HepG2 (cell line): ENCODE measurements around the gene PIAS1. TPM values are rescaled to one million over a fixed set of nuclear protein-coding genes. Genes with fewer than 3 reads are reported as not detected.

Source experiments
- FIP1L1 ChIP-seq: fragments of 200-400 bp; formaldehyde crosslinking; IDR thresholded peaks from 2 replicates; pipeline ENCODE4 v1.6.1; 2018; ENCODE audit warnings: low read depth, mild to moderate bottlenecking, low read length, moderate library complexity, borderline replicate concordance; ENCODE audit not compliant: insufficient read depth
- FOXK1 ChIP-seq: sonication (generic); formaldehyde crosslinking; IDR thresholded peaks from 2 replicates; pipeline ENCODE4 v1.4.0; 2020; ENCODE audit warnings: low read depth, missing genetic modification reagents, borderline replicate concordance
- HNRNPL ChIP-seq: fragments of 200-400 bp; formaldehyde crosslinking; IDR thresholded peaks from 2 replicates; pipeline ENCODE4 v1.6.1; 2017; ENCODE audit warnings: mild to moderate bottlenecking, low read depth, low read length
- REXO4 ChIP-seq: sonication (generic); formaldehyde crosslinking; IDR thresholded peaks from 2 replicates; pipeline ENCODE4 v1.8.0; 2022; ENCODE audit warnings: missing genetic modification reagents, mild to moderate bottlenecking, borderline replicate concordance
- XRCC5 ChIP-seq: fragments of 200-400 bp; formaldehyde crosslinking; optimal IDR thresholded peaks from 2 replicates; pipeline ENCODE3; 2017; ENCODE audit warnings: mild to moderate bottlenecking, low read length
- ZNF225 ChIP-seq: sonication (generic); formaldehyde crosslinking; IDR thresholded peaks from 2 replicates; pipeline ENCODE4 v1.4.0; 2020; ENCODE audit warnings: mild to moderate bottlenecking, missing genetic modification reagents
- ZNF367 ChIP-seq: sonication (generic); formaldehyde crosslinking; IDR thresholded peaks from 2 replicates; pipeline ENCODE4 v1.4.0; 2020; ENCODE audit warnings: missing genetic modification reagents, borderline replicate concordance
- ZNF484 ChIP-seq: sonication (generic); formaldehyde crosslinking; IDR thresholded peaks from 2 replicates; pipeline ENCODE4 v1.5.1; 2020; ENCODE audit warnings: mild to moderate bottlenecking, low read depth, missing genetic modification reagents, borderline replicate concordance
- ZNF496 ChIP-seq: sonication (generic); formaldehyde crosslinking; IDR thresholded peaks from 2 replicates; pipeline ENCODE4 v1.8.1; 2023; ENCODE audit warnings: mild to moderate bottlenecking, moderate library complexity, missing genetic modification reagents; ENCODE audit not compliant: insufficient replicate concordance
- polyA plus RNA-seq, 8 experiments: library from polyadenylated mRNA; depleted of rRNA in 3 of 8; stranded (reverse) in 7 of 8; unstranded in 1 of 8; fragments of >200 nt; fragmentation: Illumina TruSeq in 4 of 8; extraction: Trizol in 4 of 8; gene quantifications; 2 replicates each; pipeline versions ENCODE4 v1.2.1 to v1.2.3, GENCODE V29; 2011 to 2016; ENCODE audit warnings: low read depth in 4 of 8, missing spikeins in 1 of 8, mixed read lengths in 1 of 8; ENCODE audit not compliant: insufficient read depth in 1 of 8
- total RNA-seq, 5 experiments: library from RNA; depleted of rRNA; stranded (reverse); fragments of >200 nt; fragmentation: Illumina TruSeq; extraction: Trizol; gene quantifications; 2 replicates each; pipeline ENCODE4 v1.2.3, GENCODE V29; 2016; ENCODE audit warnings: low read depth in 1 of 5
- TF ChIP-seq, protein P1 (sequence below): sonication (generic); formaldehyde crosslinking; conservative IDR thresholded peaks from 2 replicates; pipeline ENCODE4 v1.8.1; 2023; ENCODE audit warnings: missing genetic modification reagents
- TF ChIP-seq, protein P2 (sequence below): sonication (generic); formaldehyde crosslinking; IDR thresholded peaks from 2 replicates; pipeline ENCODE4 v1.5.1; 2020; ENCODE audit warnings: mild to moderate bottlenecking, missing genetic modification reagents, moderate library complexity
- TF ChIP-seq, protein P3 (sequence below): sonication (generic); formaldehyde crosslinking; IDR thresholded peaks from 2 replicates; pipeline ENCODE4 v1.5.0; 2020; ENCODE audit warnings: missing genetic modification reagents
- TF ChIP-seq, protein P4 (sequence below): sonication (generic); formaldehyde crosslinking; IDR thresholded peaks from 2 replicates; pipeline ENCODE4 v1.4.0; 2020; ENCODE audit warnings: mild to moderate bottlenecking, missing genetic modification reagents
- TF ChIP-seq, protein P5 (sequence below): sonication (generic); formaldehyde crosslinking; IDR thresholded peaks from 2 replicates; pipeline ENCODE4 v1.4.0; 2020; ENCODE audit warnings: missing genetic modification reagents
- TF ChIP-seq, protein P6 (sequence below): sonication (generic); formaldehyde crosslinking; IDR thresholded peaks from 2 replicates; pipeline ENCODE4 v1.4.0; 2020; ENCODE audit warnings: mild to moderate bottlenecking, missing genetic modification reagents

Gene PIAS1
- total and polyA plus RNA-seq, 2 of the 13 experiments (the other 11 are each of a cell fraction or from before 2014, with no cell fraction given), result 20.7 to 33.7 TPM

DNA sequence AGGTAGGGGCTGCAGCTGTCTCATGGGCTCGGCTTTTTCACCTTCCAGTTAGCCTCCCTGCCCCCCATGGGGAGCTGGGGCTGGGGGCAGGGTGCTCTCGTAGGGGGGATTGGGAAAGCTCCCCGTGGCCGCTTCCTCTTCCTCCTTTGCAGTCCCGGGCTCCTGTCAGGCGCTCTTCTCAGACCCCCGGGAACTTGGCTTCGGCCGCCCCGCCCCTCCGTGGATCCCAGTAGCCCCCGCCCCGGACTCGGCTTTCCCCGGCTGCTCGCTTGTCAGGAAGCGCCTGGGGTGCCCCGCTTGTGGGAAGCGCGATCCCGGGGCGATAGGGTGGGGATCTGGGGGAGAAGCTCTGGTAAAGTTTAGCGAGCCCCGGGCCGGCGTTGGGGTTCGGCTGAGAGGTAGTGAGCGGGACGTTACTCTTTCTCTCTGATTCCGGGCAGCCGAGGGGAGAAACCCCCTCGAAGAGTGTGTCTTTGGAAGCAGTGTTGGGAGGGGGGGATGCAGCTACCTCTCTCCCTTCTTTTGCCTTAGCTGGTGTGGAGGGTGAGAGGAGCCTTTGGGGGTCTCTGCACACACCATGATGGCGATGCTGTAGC, 611 bp downstream of the PIAS1 start (continued):
- TF ChIP-seq ZNF496 (CRISPR knock-in tag) (no peak), REXO4 (CRISPR knock-in tag) (no peak), FIP1L1 (0 out of 2 replicates have a peak, but pooled peaks have one; percentile 4), XRCC5 (peak; percentile 3), FOXK1 (0 out of 2 replicates have a peak, but pooled peaks have one; percentile 6), ZNF367 (CRISPR knock-in tag) (0 out of 2 replicates have a peak, but pooled peaks have one; percentile 10), HNRNPL (0 out of 2 replicates have a peak, but pooled peaks have one; percentile 20), ZNF484 (CRISPR knock-in tag) (no peak), ZNF225 (no peak)
- TF ChIP-seq, protein P1, sequence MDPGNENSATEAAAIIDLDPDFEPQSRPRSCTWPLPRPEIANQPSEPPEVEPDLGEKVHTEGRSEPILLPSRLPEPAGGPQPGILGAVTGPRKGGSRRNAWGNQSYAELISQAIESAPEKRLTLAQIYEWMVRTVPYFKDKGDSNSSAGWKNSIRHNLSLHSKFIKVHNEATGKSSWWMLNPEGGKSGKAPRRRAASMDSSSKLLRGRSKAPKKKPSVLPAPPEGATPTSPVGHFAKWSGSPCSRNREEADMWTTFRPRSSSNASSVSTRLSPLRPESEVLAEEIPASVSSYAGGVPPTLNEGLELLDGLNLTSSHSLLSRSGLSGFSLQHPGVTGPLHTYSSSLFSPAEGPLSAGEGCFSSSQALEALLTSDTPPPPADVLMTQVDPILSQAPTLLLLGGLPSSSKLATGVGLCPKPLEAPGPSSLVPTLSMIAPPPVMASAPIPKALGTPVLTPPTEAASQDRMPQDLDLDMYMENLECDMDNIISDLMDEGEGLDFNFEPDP (CRISPR knock-in tag), result 0 out of 2 replicates have a peak, but pooled peaks have one; percentile 41
- TF ChIP-seq, protein P2, sequence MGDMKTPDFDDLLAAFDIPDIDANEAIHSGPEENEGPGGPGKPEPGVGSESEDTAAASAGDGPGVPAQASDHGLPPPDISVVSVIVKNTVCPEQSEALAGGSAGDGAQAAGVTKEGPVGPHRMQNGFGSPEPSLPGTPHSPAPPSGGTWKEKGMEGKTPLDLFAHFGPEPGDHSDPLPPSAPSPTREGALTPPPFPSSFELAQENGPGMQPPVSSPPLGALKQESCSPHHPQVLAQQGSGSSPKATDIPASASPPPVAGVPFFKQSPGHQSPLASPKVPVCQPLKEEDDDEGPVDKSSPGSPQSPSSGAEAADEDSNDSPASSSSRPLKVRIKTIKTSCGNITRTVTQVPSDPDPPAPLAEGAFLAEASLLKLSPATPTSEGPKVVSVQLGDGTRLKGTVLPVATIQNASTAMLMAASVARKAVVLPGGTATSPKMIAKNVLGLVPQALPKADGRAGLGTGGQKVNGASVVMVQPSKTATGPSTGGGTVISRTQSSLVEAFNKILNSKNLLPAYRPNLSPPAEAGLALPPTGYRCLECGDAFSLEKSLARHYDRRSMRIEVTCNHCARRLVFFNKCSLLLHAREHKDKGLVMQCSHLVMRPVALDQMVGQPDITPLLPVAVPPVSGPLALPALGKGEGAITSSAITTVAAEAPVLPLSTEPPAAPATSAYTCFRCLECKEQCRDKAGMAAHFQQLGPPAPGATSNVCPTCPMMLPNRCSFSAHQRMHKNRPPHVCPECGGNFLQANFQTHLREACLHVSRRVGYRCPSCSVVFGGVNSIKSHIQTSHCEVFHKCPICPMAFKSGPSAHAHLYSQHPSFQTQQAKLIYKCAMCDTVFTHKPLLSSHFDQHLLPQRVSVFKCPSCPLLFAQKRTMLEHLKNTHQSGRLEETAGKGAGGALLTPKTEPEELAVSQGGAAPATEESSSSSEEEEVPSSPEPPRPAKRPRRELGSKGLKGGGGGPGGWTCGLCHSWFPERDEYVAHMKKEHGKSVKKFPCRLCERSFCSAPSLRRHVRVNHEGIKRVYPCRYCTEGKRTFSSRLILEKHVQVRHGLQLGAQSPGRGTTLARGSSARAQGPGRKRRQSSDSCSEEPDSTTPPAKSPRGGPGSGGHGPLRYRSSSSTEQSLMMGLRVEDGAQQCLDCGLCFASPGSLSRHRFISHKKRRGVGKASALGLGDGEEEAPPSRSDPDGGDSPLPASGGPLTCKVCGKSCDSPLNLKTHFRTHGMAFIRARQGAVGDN (CRISPR knock-in tag), result peak; percentile 4; the same call in 1 of the 2 replicates
- TF ChIP-seq, protein P3, sequence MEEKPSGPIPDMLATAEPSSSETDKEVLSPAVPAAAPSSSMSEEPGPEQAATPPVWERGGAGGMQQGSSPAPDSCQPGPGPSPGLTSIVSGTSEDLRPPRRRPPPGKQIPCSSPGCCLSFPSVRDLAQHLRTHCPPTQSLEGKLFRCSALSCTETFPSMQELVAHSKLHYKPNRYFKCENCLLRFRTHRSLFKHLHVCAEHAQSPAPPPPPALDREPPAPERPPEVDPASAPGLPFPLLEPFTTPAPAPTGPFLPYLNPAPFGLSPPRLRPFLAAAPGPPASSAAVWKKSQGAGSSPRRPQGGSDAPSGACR, result 0 out of 2 replicates have a peak, but pooled peaks have one; percentile 58
- TF ChIP-seq, protein P4, sequence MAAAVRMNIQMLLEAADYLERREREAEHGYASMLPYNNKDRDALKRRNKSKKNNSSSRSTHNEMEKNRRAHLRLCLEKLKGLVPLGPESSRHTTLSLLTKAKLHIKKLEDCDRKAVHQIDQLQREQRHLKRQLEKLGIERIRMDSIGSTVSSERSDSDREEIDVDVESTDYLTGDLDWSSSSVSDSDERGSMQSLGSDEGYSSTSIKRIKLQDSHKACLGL (CRISPR knock-in tag), result peak; percentile 2; the same call in 1 of the 2 replicates
- TF ChIP-seq, protein P5, sequence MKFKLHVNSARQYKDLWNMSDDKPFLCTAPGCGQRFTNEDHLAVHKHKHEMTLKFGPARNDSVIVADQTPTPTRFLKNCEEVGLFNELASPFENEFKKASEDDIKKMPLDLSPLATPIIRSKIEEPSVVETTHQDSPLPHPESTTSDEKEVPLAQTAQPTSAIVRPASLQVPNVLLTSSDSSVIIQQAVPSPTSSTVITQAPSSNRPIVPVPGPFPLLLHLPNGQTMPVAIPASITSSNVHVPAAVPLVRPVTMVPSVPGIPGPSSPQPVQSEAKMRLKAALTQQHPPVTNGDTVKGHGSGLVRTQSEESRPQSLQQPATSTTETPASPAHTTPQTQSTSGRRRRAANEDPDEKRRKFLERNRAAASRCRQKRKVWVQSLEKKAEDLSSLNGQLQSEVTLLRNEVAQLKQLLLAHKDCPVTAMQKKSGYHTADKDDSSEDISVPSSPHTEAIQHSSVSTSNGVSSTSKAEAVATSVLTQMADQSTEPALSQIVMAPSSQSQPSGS (CRISPR knock-in tag), result no peak
- TF ChIP-seq, protein P6, sequence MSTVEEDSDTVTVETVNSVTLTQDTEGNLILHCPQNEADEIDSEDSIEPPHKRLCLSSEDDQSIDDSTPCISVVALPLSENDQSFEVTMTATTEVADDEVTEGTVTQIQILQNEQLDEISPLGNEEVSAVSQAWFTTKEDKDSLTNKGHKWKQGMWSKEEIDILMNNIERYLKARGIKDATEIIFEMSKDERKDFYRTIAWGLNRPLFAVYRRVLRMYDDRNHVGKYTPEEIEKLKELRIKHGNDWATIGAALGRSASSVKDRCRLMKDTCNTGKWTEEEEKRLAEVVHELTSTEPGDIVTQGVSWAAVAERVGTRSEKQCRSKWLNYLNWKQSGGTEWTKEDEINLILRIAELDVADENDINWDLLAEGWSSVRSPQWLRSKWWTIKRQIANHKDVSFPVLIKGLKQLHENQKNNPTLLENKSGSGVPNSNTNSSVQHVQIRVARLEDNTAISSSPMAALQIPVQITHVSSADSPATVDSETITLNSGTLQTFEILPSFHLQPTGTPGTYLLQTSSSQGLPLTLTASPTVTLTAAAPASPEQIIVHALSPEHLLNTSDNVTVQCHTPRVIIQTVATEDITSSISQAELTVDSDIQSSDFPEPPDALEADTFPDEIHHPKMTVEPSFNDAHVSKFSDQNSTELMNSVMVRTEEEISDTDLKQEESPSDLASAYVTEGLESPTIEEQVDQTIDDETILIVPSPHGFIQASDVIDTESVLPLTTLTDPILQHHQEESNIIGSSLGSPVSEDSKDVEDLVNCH (CRISPR knock-in tag), result no peak
